Activated CD4-positive, alpha-beta T cell treated with anti-CD3 and anti-CD28 coated beads, Interleukin-2, amount 10 ng/mL, durations not matched to agents 24 days and 14 days (primary cell): Measurements from ENCODE around the gene SRF. TPM values are rescaled to one million over a fixed set of nuclear protein-coding genes. Genes with fewer than 3 reads are reported as not detected.

Experiments
- DNase-seq: peaks from one replicate; pipeline ENCODE4 v3.0.0; 2022
- H3K27ac Mint-ChIP-seq: one replicate; pipeline ENCODE4 v1.8.0; 2022; ENCODE audit warnings: mild to moderate bottlenecking, mixed read lengths
- H3K27me3 Mint-ChIP-seq: one replicate; pipeline ENCODE4 v1.8.0; 2022; ENCODE audit warnings: mixed read lengths
- H3K36me3 Mint-ChIP-seq: one replicate; pipeline ENCODE4 v1.8.0; 2022; ENCODE audit warnings: low read depth, mild to moderate bottlenecking, mixed read lengths
- H3K4me1 Mint-ChIP-seq: one replicate; pipeline ENCODE4 v1.8.0; 2021; ENCODE audit warnings: mixed read lengths
- H3K4me3 Mint-ChIP-seq: one replicate; pipeline ENCODE4 v1.8.0; 2022; ENCODE audit warnings: mild to moderate bottlenecking, moderate library complexity, mixed read lengths
- H3K9me3 Mint-ChIP-seq: one replicate; pipeline ENCODE4 v1.8.0; 2021; ENCODE audit warnings: mixed read lengths
- intact Hi-C: fragments of 100-400 bp; cut with micrococcal nuclease; formaldehyde crosslinking; loops from one replicate; pipeline ENCODE4 v1.15.1; 2023
- total RNA-seq: library from RNA; stranded (reverse); gene quantifications from 2 replicates; pipeline ENCODE4 v1.2.3, GENCODE V29; 2022

SRF gene
- total RNA-seq, 1 donor from 2014 or later = 54.3 TPM

DNA sequence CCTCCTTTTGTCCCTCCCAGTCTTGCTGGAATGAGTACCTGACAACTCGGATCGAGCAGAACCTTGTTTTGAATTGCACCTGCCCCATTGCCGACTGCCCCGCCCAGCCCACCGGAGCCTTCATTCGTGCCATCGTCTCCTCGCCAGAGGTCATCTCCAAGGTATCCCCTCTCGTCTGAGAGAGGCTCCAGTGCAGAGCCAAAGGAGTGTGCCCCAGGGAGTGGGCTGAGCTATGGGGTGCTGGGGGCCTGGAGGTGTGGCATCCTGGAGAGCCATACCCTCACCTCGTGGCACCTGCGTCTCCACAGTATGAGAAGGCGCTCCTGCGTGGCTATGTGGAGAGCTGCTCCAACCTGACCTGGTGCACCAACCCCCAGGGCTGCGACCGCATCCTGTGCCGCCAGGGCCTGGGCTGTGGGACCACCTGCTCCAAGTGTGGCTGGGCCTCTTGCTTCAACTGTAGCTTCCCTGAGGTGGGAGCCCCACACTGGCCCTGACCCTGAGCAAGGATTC, 49.4 kb downstream of the SRF start:
- no peaks in the 10 kb centered on the region for H3K9me3 Mint-ChIP-seq
- H3K27ac Mint-ChIP-seq = no peak overlapping the region
- H3K4me1 Mint-ChIP-seq = peaks cover 25% of the 10 kb centered on the region
- intact Hi-C loops = no loop called here
- no peaks in the 10 kb centered on the region for H3K27me3 Mint-ChIP-seq
- no peak for DNase-seq
- H3K36me3 Mint-ChIP-seq = peaks cover 58% of the 10 kb centered on the region
- no peak overlapping the region for H3K4me3 Mint-ChIP-seq

- H3K27me3 Mint-ChIP-seq = no peaks in the 10 kb centered on the region
- H3K4me3 Mint-ChIP-seq = peak overlapping the region; percentile 0
- peaks cover 59% of the 10 kb centered on the region for H3K36me3 Mint-ChIP-seq
- intact Hi-C loops = no loop called here
- H3K9me3 Mint-ChIP-seq = no peaks in the 10 kb centered on the region
- H3K27ac Mint-ChIP-seq = peak overlapping the region; percentile 54
- peaks cover 31% of the 10 kb centered on the region for H3K4me1 Mint-ChIP-seq
- DNase-seq = no peak
Measured at GRCh38 chr6:43221046-43221972, 50.2 kb downstream of the SRF start.

GRCh38 chr6:43222418-43223059, 51.5 kb downstream of the SRF start:
- Mint-ChIP-seq H3K9me3 (no peaks in the 10 kb centered on the region), H3K4me1 (peaks cover 35% of the 10 kb centered on the region), H3K4me3 (peak overlapping the region; percentile 16), H3K27me3 (no peaks in the 10 kb centered on the region), H3K27ac (peak overlapping the region; percentile 67), H3K36me3 (peaks cover 59% of the 10 kb centered on the region)
- intact Hi-C loops = no loop called here
- DNase-seq = no peak

- Mint-ChIP-seq H3K27ac (peak overlapping the region; percentile 97), H3K36me3 (peaks cover 56% of the 10 kb centered on the region), H3K27me3 (no peaks in the 10 kb centered on the region), H3K4me3 (peak overlapping the region; percentile 16), H3K9me3 (no peaks in the 10 kb centered on the region), H3K4me1 (peaks cover 35% of the 10 kb centered on the region)
- no peak for DNase-seq
- intact Hi-C loops = no loop called here
Measured at GRCh38 chr6:43223175-43223574, 52.1 kb downstream of the SRF start.

- Mint-ChIP-seq H3K4me1 (peaks cover 43% of the 10 kb centered on the region), H3K27ac (peak overlapping the region; percentile 57), H3K4me3 (peak overlapping the region; percentile 55), H3K27me3 (peaks cover 4% of the 10 kb centered on the region), H3K9me3 (no peaks in the 10 kb centered on the region), H3K36me3 (peaks cover 41% of the 10 kb centered on the region)
- intact Hi-C loops = loop anchor here (5.0 kb wide), 1 partner anchor 36 kb away; no protein-coding TSS in a partner anchor
- DNase-seq = no peak
Measured at GRCh38 chr6:43226192-43226851, 55.3 kb downstream of the SRF start.

DNA sequence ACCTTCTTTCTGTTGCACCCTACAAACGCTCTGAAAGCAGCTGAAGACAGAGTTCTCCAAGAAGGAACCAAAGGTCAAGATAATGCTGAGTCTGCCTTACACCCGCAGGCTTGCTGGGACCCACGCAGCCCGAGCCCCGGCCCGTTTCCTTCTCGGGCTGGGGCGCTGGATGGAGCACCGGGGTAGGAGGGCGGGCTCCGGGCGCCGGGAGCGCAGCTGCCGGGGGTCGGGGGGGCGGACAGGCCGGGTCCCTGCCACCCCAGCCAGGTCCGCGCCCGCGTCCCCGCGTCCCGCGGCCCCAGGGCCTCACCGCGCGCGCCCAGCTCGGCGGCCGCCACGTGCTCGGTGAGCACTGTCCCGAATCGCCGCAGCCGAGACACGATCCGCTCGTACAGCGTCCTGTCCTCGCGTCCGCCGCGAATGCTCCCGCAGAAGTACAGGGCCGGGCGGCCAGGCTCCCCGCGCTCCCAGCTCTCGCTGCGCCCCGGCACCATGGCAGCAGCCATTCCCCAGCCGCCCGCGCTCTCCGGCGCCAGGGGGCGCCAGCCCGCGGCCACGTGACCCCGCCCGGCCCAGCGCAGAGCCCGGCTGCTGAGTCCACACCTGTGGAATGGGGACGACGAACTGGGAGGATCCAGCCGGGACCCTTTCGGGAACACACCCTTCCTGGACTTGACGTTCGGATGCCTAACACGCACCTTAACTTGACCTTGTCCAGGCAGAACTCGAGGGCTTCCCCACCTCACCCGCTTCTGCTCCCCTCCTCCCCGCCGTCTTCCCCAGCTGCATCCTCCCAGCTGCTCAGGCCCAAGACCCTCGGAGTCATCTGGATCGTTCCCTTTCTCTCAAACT, 58.1 kb downstream of the SRF start, which contains the start of gene DNPH1:
Gene DNPH1 (minus strand): TSS at position 531 of the 852 bp plus-strand sequence. CDS start 25 bp downstream, at position 506.
- intact Hi-C loops = loop anchor here (5.0 kb wide), 1 partner anchor 33 kb away; no protein-coding TSS in a partner anchor
- Mint-ChIP-seq H3K4me3 (peak within 1 kb of the TSS; percentile 92), H3K9me3 (no peaks in the 10 kb centered on the region), H3K4me1 (peaks cover 31% of the 10 kb centered on the region), H3K27me3 (peaks cover 16% of the 10 kb centered on the region), H3K27ac (peak within 1 kb of the TSS; percentile 92), H3K36me3 (peaks cover 23% of the 10 kb centered on the region)
- peak; percentile 96 for DNase-seq

DNA sequence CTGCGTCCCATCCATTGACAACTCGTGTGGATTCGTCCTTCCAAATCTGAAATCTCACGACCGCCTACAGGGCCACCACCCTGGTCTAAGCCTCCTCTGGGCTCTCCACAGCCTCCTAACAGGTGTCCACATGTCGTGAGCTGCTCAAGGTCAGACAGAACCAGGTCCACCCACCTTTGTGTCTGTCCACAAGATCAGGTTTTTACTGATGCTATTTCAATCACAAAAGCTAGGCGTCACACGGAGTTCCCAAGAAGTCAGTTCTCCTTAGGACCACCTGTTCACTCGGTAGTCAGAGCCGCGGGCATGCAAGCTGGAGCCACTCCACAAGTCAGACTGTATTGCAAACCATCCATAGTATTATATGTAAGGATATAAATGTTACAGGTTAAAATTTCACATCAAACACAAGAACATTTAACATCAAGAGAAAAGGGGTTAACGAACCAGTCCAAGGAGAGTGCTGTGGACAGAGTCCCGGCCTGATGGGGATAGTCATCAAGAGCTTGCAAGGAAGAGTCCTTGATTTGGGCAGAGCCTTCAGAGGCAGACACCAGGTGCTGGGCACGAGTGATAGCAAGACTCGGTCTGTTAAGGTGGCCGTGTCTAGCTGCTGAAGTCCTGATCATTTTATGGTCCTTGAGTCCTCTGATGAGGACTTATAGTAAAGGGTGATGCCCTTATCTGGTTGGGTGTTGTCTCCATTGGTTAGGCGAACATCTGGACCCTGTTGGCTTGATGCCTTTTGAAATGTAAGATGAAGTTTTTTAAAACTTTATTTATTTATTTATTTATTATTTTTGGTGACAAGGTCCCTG, 58.9 kb downstream of the SRF start:
- intact Hi-C loops = loop anchor here (5.0 kb wide), 1 partner anchor 32 kb away; no protein-coding TSS in a partner anchor
- Mint-ChIP-seq H3K36me3 (peaks cover 18% of the 10 kb centered on the region), H3K27ac (peak overlapping the region; percentile 89), H3K27me3 (peaks cover 16% of the 10 kb centered on the region), H3K9me3 (no peaks in the 10 kb centered on the region), H3K4me1 (peaks cover 25% of the 10 kb centered on the region), H3K4me3 (peak overlapping the region; percentile 92)
- DNase-seq = no peak

DNA sequence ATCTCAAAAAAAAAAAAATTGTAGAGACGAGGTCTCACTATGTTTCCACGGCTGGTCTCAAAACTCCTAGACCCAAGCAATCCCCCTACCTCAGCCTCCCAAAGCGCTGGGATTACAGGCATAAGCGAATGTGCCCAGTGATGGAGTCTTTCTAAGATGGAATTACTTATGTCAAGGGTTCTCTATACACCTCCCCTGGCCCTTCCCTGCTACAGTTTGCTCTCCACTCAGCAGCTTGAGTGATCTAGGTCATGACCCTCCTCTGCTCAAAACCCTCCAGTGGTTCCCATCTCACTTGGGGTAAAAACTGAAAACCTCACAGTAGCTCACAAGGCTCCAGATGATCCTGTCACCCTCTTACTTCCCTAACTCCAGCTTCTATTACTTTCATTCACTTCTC, 60.0 kb downstream of the SRF start:
- peaks cover 17% of the 10 kb centered on the region for H3K4me1 Mint-ChIP-seq
- intact Hi-C loops = no loop called here
- no peaks in the 10 kb centered on the region for H3K9me3 Mint-ChIP-seq
- H3K36me3 Mint-ChIP-seq = peaks cover 11% of the 10 kb centered on the region
- DNase-seq = no peak
- H3K27me3 Mint-ChIP-seq = peaks cover 20% of the 10 kb centered on the region
- H3K27ac Mint-ChIP-seq = no peak overlapping the region
- no peak overlapping the region for H3K4me3 Mint-ChIP-seq

Other genes with a start within 250 kb of the SRF start
- 45.9 and 49.0 TPM in 2 replicates for gene CNPY3, start 241.8 kb upstream of the SRF start, total RNA-seq
- gene GNMT, start 210.5 kb upstream of the SRF start, total RNA-seq = 0.24 and 0.70 TPM in 2 replicates
- gene PEX6, start 192.1 kb upstream of the SRF start, total RNA-seq = 24.0 and 24.1 TPM in 2 replicates
- 54.2 and 54.6 TPM in 2 replicates for gene PPP2R5D, start 186.7 kb upstream of the SRF start, total RNA-seq
- 93.5 and 94.3 TPM in 2 replicates for gene MEA1, start 157.3 kb upstream of the SRF start, total RNA-seq
- 73.8 and 77.5 TPM in 2 replicates for gene KLHDC3, start 157.0 kb upstream of the SRF start, total RNA-seq
- 79.9 and 83.4 TPM in 2 replicates for gene RRP36, start 149.6 kb upstream of the SRF start, total RNA-seq
- 22.6 and 24.7 TPM in 2 replicates for gene CUL7, start 117.4 kb upstream of the SRF start, total RNA-seq
- gene MRPL2, start 111.8 kb upstream of the SRF start, total RNA-seq = 83.8 and 103 TPM in 2 replicates
- 9.5 and 10.7 TPM in 2 replicates for gene KLC4, start 111.6 kb upstream of the SRF start, total RNA-seq
- gene PTK7, start 95.0 kb upstream of the SRF start, total RNA-seq = 3.4 and 4.3 TPM in 2 replicates
- 38.1 and 39.4 TPM in 2 replicates for gene CUL9, start 10.9 kb downstream of the SRF start, total RNA-seq
- gene DNPH1, start 58.2 kb downstream of the SRF start, total RNA-seq = 78.9 and 79.6 TPM in 2 replicates
- 0.62 and 0.72 TPM in 2 replicates for gene TTBK1, start 72.2 kb downstream of the SRF start, total RNA-seq
- gene SLC22A7, start 127.0 kb downstream of the SRF start, total RNA-seq = not detected in 2 replicates
- 0.43 and 0.79 TPM in 2 replicates for gene CRIP3, start 137.6 kb downstream of the SRF start, total RNA-seq
- gene ZNF318, start 198.4 kb downstream of the SRF start, total RNA-seq = 9.3 and 10.3 TPM in 2 replicates